CD4-positive, alpha-beta T cell (primary cell): ENCODE results near the gene CH25H. TPM values are rescaled to one million over a fixed set of nuclear protein-coding genes. Genes with fewer than 3 reads are reported as not detected.

Experiments used
- ATAC-seq: fragments of 200-7000 bp; cut with Tn5 transposase; one replicate; pipeline ENCODE4 v1.10.0; 2022; ENCODE audit warnings: mild to moderate bottlenecking; ENCODE audit not compliant: poor library complexity
- CTCF ChIA-PET: fragments of 350-600 bp; sonication (Branson Sonifier 250); formaldehyde crosslinking; loops from one replicate; lab custom pipeline; 2021; ENCODE audit warnings: antibody characterized with exemption, inconsistent platforms; lab: Charles Lee
- POLR2A ChIA-PET: fragments of 350-600 bp; sonication (Branson Sonifier 250); formaldehyde crosslinking; loops from one replicate; lab custom pipeline; 2021; ENCODE audit warnings: antibody characterized with exemption, inconsistent platforms; lab: Charles Lee
- DNase-seq, 14 experiments: peaks; one replicate each; pipeline ENCODE4 v3.0.0-alpha.2; 2013 to 2020; ENCODE audit warnings: mixed read lengths in 2 of 14
- H3K27ac ChIP-seq, 2 donors: one replicate each; pipeline versions ENCODE4 v1.5.1 to v1.7.0; 2013; ENCODE audit warnings: low read length in 2 of 2, low read depth in 1 of 2, mild to moderate bottlenecking in 1 of 2
- H3K27me3 ChIP-seq, 2 experiments: 1 replicate in 1 of 2; 2 replicates in 1 of 2; pipeline versions ENCODE4 v1.6.1 to v1.7.0; 2013; ENCODE audit warnings: low read length in 2 of 2, control low read depth in 1 of 2, mild to moderate bottlenecking in 1 of 2, moderate library complexity in 1 of 2; ENCODE audit not compliant: insufficient read depth in 2 of 2, control insufficient read depth in 1 of 2
- H3K36me3 ChIP-seq: one replicate; pipeline ENCODE4 v1.6.1; 2013; ENCODE audit warnings: low read length, control low read depth; ENCODE audit not compliant: insufficient read depth
- H3K4me1 ChIP-seq: one replicate; pipeline ENCODE4 v1.6.1; 2013; ENCODE audit warnings: low read length, control low read depth; ENCODE audit not compliant: insufficient read depth
- H3K4me3 ChIP-seq: one replicate; pipeline ENCODE4 v1.5.1; 2013; ENCODE audit warnings: mild to moderate bottlenecking, low read length, moderate library complexity
- H3K9me3 ChIP-seq, 2 experiments: 1 replicate in 1 of 2; 2 replicates in 1 of 2; pipeline versions ENCODE4 v1.6.1 to v1.7.0; 2013; ENCODE audit warnings: low read length in 2 of 2, mild to moderate bottlenecking in 2 of 2, control low read depth in 1 of 2, moderate library complexity in 1 of 2; ENCODE audit not compliant: control insufficient read depth in 1 of 2, insufficient read depth in 1 of 2
- H3K27ac Mint-ChIP-seq: one replicate; pipeline ENCODE4 v1.8.0; 2020; ENCODE audit warnings: mixed read lengths
- H3K27me3 Mint-ChIP-seq: one replicate; pipeline ENCODE4 v1.8.0; 2021; ENCODE audit warnings: mixed read lengths
- H3K36me3 Mint-ChIP-seq: one replicate; pipeline ENCODE4 v1.8.0; 2021; ENCODE audit warnings: low read depth, mixed read lengths
- H3K4me1 Mint-ChIP-seq: one replicate; pipeline ENCODE4 v1.8.0; 2021; ENCODE audit warnings: low read depth, mixed read lengths
- H3K4me3 Mint-ChIP-seq: one replicate; pipeline ENCODE4 v1.8.0; 2020; ENCODE audit warnings: mild to moderate bottlenecking, mixed read lengths
- H3K9me3 Mint-ChIP-seq: one replicate; pipeline ENCODE4 v1.8.0; 2020; ENCODE audit warnings: mixed read lengths
- CTCF ChIP-seq: fragments of 200-600 bp; IDR thresholded peaks from one replicate; pipeline ENCODE4 v1.8.0; 2022; ENCODE audit warnings: antibody characterized with exemption, mild to moderate bottlenecking
- intact Hi-C, 2 experiments: fragments of 100-400 bp; cut with DNase I in 1 of 2; cut with micrococcal nuclease in 1 of 2; formaldehyde crosslinking; loops; one replicate each; pipeline versions ENCODE4 v1.15.1 to v1.9.0; 2023 to 2025; cut with DNase I, micrococcal nuclease
- total RNA-seq, 174 experiments: library from RNA in 2 of 174; stranded (reverse) in 2 of 174; gene quantifications; one replicate each; pipeline ENCODE4 v1.2.3 and lab custom pipeline; 2021 to 2026

Gene CH25H
- total RNA-seq, 2 experiments from 2014 or later = 0.49 to 0.50 TPM

GRCh38 chr10:89206402-89207180 lies 526 bp downstream of the CH25H start:
- peaks cover 58% of the 10 kb centered on the region for H3K27me3 Mint-ChIP-seq
- intact Hi-C loops = no loop called here
- peak overlapping the region; percentile 60 for H3K4me3 ChIP-seq
- no peaks in the 10 kb centered on the region for H3K36me3 ChIP-seq
- H3K27me3 ChIP-seq = peaks cover 22 to 54% of the 10 kb centered on the region in 2 experiments
- H3K27ac ChIP-seq = no peak overlapping the region
- no peaks in the 10 kb centered on the region for H3K36me3 Mint-ChIP-seq
- H3K9me3 Mint-ChIP-seq = no peaks in the 10 kb centered on the region
- H3K27ac Mint-ChIP-seq = peak overlapping the region; percentile 61
- TF ChIP-seq CTCF = no peak
- peak overlapping the region; percentile 88 for H3K4me3 Mint-ChIP-seq
- H3K4me1 ChIP-seq = peaks cover 23% of the 10 kb centered on the region
- ChIA-PET POLR2A (interaction anchor here (1.0 to 1.9 kb wide), 8 partner anchors 9 to 624 kb away, joined by 3 to 6 read pairs (median 3); partner anchors contain the start of genes RNLS and STAMBPL1), CTCF (interaction anchor here (1.5 to 2.7 kb wide), 2 partner anchors 10 to 272 kb away, joined by 4 to 7 read pairs; no protein-coding TSS in a partner anchor)
- ATAC-seq = peak; percentile 82
- DNase-seq = peak in 13 of 14 experiments; percentile 14 to 78 (median 48)
- H3K4me1 Mint-ChIP-seq = peaks cover 14% of the 10 kb centered on the region
- H3K9me3 ChIP-seq = no peaks in the 10 kb centered on the region

- peaks cover 14% of the 10 kb centered on the region for H3K4me1 Mint-ChIP-seq
- Histone ChIP-seq H3K4me3 (no peak overlapping the region), H3K4me1 (peaks cover 23% of the 10 kb centered on the region), H3K9me3 (no peaks in the 10 kb centered on the region), H3K27me3 (peaks cover 20 to 48% of the 10 kb centered on the region in 2 experiments), H3K36me3 (no peaks in the 10 kb centered on the region), H3K27ac (no peak overlapping the region)
- ChIA-PET CTCF (interaction anchor here (1.3 kb wide), 2 partner anchors 13 to 270 kb away, joined by 4 read pairs; no protein-coding TSS in a partner anchor), POLR2A (no interaction called here)
- no peak for TF ChIP-seq CTCF
- ATAC-seq = no peak
- H3K27ac Mint-ChIP-seq = no peak overlapping the region
- H3K36me3 Mint-ChIP-seq = no peaks in the 10 kb centered on the region
- peaks cover 42% of the 10 kb centered on the region for H3K27me3 Mint-ChIP-seq
- H3K9me3 Mint-ChIP-seq = no peaks in the 10 kb centered on the region
- H3K4me3 Mint-ChIP-seq = no peak overlapping the region
- intact Hi-C loops = no loop called here
- DNase-seq = no peak
These were observed 2.4 kb downstream of the CH25H start for GRCh38 chr10:89204621-89205185.

GRCh38 chr10:89203237-89203636 lies 3.9 kb downstream of the CH25H start:
- CTCF ChIA-PET = no interaction called here
- peaks cover 27% of the 10 kb centered on the region for H3K27me3 Mint-ChIP-seq
- Histone ChIP-seq H3K27me3 (peaks cover 15 to 36% of the 10 kb centered on the region in 2 experiments), H3K4me1 (peaks cover 20% of the 10 kb centered on the region), H3K4me3 (no peak overlapping the region), H3K27ac (no peak overlapping the region), H3K36me3 (no peaks in the 10 kb centered on the region), H3K9me3 (no peaks in the 10 kb centered on the region)
- DNase-seq (no peak), ATAC-seq (no peak)
- POLR2A ChIA-PET = no interaction called here
- H3K36me3 Mint-ChIP-seq = no peaks in the 10 kb centered on the region
- peaks cover 14% of the 10 kb centered on the region for H3K4me1 Mint-ChIP-seq
- H3K9me3 Mint-ChIP-seq = no peaks in the 10 kb centered on the region
- no peak for TF ChIP-seq CTCF
- no peak overlapping the region for H3K4me3 Mint-ChIP-seq
- intact Hi-C loops = no loop called here
- H3K27ac Mint-ChIP-seq = no peak overlapping the region
